HG03558 (cell line): ENCODE measurements around the gene MTMR3.

Experiments
- ATAC-seq: cut with Tn5 transposase; IDR thresholded peaks from one replicate; pipeline ENCODE4 v1.9.1; 2021; ENCODE audit warnings: moderate number of reproducible peaks; ENCODE audit not compliant: unreplicated experiment; ENCODE audit errors: extremely low read depth

Gene MTMR3

GRCh38 chr22:29867260-29867659, 15.7 kb upstream of the MTMR3 start:
- no peak for ATAC-seq

- ATAC-seq: no peak
These were observed 15.1 kb upstream of the MTMR3 start for GRCh38 chr22:29867851-29868250.

- no peak for ATAC-seq
These were observed 12.4 kb upstream of the MTMR3 start for GRCh38 chr22:29870574-29870973.

- no peak for ATAC-seq
These were observed 11.3 kb upstream of the MTMR3 start for GRCh38 chr22:29871684-29872083.

- no peak for ATAC-seq
These were observed 10.7 kb upstream of the MTMR3 start for GRCh38 chr22:29872144-29872893.

GRCh38 chr22:29872989-29873388, 10.0 kb upstream of the MTMR3 start:
- ATAC-seq: no peak

- no peak for ATAC-seq
These were observed 9.0 kb upstream of the MTMR3 start for GRCh38 chr22:29873943-29874342.

GRCh38 chr22:29877620-29878019, 5.4 kb upstream of the MTMR3 start:
- ATAC-seq: no peak

GRCh38 chr22:29879753-29880152, 3.2 kb upstream of the MTMR3 start:
- ATAC-seq: no peak

- ATAC-seq: no peak
These were observed 294 bp upstream of the MTMR3 start for GRCh38 chr22:29882716-29883044.

GRCh38 chr22:29883775-29884097, 762 bp downstream of the MTMR3 start:
- no peak for ATAC-seq

- ATAC-seq: no peak
These were observed 2.6 kb downstream of the MTMR3 start for GRCh38 chr22:29885610-29886009.

GRCh38 chr22:29886596-29886995, 3.6 kb downstream of the MTMR3 start:
- ATAC-seq: no peak

- ATAC-seq: no peak
These were observed 4.4 kb downstream of the MTMR3 start for GRCh38 chr22:29887358-29887757.

GRCh38 chr22:29890760-29891159, 7.8 kb downstream of the MTMR3 start:
- ATAC-seq: no peak

GRCh38 chr22:29892315-29893156, 9.6 kb downstream of the MTMR3 start:
- no peak for ATAC-seq

- ATAC-seq: no peak
These were observed 18.4 kb downstream of the MTMR3 start for GRCh38 chr22:29901354-29901753.

- ATAC-seq: no peak
These were observed 20.4 kb downstream of the MTMR3 start for GRCh38 chr22:29903371-29903770.

GRCh38 chr22:29904020-29904419, 21.0 kb downstream of the MTMR3 start:
- ATAC-seq: no peak

GRCh38 chr22:29907753-29908515, 25.0 kb downstream of the MTMR3 start:
- ATAC-seq: no peak

- ATAC-seq: no peak
These were observed 29.2 kb downstream of the MTMR3 start for GRCh38 chr22:29912141-29912540.
